ENCODE results near the gene GOLIM4.
A peak's percentile ranks its signal among the peaks of the same experiment; 100 is the strongest.

Gene GOLIM4

DNA sequence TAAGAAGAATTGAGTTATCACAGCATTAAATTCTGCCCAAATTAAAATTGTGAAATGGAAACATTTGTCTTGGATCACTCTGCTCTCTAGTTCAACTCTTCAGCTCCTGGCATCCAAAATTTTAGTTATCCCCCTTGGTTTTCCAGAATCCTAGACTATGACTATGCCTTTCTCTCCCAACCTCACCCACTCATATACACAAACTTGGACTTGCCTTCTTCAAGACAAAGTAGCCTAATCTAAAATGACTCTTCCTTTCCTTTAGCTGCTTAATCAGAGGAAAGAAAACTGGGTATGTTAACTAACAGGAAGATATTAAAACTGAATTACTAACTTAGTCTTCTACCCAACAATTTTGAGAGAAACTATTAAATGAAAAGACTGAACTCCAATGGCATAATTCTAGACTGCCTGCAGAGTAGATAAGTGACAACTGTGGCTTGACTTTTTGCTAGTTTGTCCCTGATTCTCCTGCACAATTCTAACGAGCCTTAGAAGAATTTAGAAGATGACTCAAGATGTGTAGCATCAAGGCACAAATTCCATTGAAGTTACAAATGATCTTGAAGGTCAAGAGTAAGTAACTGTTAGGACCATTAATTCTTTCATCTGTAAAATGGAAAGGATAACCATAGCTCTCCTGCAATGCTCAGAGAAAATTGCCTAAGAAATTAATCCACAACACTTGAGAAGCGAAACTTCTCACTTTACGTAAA is 5.2 kb upstream of the GOLIM4 start:
- in situ Hi-C loops (cut with HindIII; ENCODE audit: low sequenced_read_pairs) = no loop called here
- no peak for DNase-seq (ENCODE audit: low read depth, low spot score)
- no peak overlapping the region for H3K4me3 ChIP-seq (ENCODE audit: low read depth, low read length)
- TF ChIP-seq, protein P1, sequence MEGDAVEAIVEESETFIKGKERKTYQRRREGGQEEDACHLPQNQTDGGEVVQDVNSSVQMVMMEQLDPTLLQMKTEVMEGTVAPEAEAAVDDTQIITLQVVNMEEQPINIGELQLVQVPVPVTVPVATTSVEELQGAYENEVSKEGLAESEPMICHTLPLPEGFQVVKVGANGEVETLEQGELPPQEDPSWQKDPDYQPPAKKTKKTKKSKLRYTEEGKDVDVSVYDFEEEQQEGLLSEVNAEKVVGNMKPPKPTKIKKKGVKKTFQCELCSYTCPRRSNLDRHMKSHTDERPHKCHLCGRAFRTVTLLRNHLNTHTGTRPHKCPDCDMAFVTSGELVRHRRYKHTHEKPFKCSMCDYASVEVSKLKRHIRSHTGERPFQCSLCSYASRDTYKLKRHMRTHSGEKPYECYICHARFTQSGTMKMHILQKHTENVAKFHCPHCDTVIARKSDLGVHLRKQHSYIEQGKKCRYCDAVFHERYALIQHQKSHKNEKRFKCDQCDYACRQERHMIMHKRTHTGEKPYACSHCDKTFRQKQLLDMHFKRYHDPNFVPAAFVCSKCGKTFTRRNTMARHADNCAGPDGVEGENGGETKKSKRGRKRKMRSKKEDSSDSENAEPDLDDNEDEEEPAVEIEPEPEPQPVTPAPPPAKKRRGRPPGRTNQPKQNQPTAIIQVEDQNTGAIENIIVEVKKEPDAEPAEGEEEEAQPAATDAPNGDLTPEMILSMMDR (IDR thresholded peaks at IDR 0.05; ENCODE audit: low read depth, low read length) = no peak

GRCh38 chr3:168097381-168097780 is 1.7 kb upstream of the GOLIM4 start:
- no peak overlapping the region for H3K4me3 ChIP-seq (ENCODE audit: low read depth, low read length)
- in situ Hi-C loops (cut with HindIII; ENCODE audit: low sequenced_read_pairs) = no loop called here
- no peak for DNase-seq (ENCODE audit: low read depth, low spot score)
- TF ChIP-seq, protein P1 (IDR thresholded peaks at IDR 0.05; ENCODE audit: low read depth, low read length) = no peak

DNA sequence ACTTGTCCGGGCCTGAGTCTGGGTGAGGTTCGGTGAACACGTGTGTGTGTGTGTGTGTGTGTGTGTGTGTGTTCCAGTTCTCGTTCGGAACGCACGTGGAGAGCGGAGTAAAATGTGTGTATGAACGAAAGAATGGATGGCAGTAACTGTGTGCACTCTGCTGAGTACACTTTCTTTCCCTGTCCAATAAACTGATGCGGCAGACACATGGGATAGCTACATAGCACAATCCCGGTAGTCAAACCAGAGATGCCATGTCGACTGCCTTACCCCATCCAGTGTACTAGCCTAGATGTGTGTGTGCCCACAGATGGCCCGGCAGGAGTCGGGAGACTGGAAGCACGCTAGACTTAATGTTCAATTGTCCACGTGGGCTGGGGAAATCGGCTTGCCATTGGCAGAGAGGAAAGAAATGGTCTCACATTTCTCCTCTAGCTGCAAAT is 507 bp upstream of the GOLIM4 start:
- in situ Hi-C loops (cut with HindIII; ENCODE audit: low sequenced_read_pairs) = no loop called here
- TF ChIP-seq, protein P1 (IDR thresholded peaks at IDR 0.05; ENCODE audit: low read depth, low read length) = no peak
- DNase-seq (ENCODE audit: low read depth, low spot score) = peak; percentile 94
- H3K4me3 ChIP-seq (ENCODE audit: low read depth, low read length) = peak overlapping the region; percentile 92

- peak; percentile 72 for DNase-seq (ENCODE audit: low read depth, low spot score)
- H3K4me3 ChIP-seq (ENCODE audit: low read depth, low read length) = peak overlapping the region; percentile 92
- in situ Hi-C loops (cut with HindIII; ENCODE audit: low sequenced_read_pairs) = no loop called here
- TF ChIP-seq, protein P1 (IDR thresholded peaks at IDR 0.05; ENCODE audit: low read depth, low read length) = no peak
These were observed 680 bp downstream of the GOLIM4 start for GRCh38 chr3:168094877-168095610.

DNA sequence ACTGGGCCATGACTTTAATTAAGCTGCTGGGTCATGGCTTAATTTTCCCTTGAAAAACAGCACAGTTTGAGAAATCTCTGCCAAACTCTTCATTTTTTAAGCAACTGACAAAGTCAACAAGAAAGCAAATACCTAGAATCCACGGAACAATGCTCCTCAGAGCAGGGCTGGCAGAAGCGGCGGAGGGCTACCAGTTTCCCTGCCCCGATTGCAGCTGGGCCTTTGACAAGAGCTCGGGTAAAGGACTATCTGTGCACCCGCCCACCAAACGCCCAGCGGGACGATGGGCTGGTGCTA is 1.2 kb downstream of the GOLIM4 start:
- TF ChIP-seq, protein P1 (IDR thresholded peaks at IDR 0.05; ENCODE audit: low read depth, low read length) = no peak
- no peak for DNase-seq (ENCODE audit: low read depth, low spot score)
- in situ Hi-C loops (cut with HindIII; ENCODE audit: low sequenced_read_pairs) = no loop called here
- H3K4me3 ChIP-seq (ENCODE audit: low read depth, low read length) = peak overlapping the region; percentile 92

GRCh38 chr3:168093790-168094189 is 1.9 kb downstream of the GOLIM4 start:
- in situ Hi-C loops (cut with HindIII; ENCODE audit: low sequenced_read_pairs) = no loop called here
- peak overlapping the region; percentile 92 for H3K4me3 ChIP-seq (ENCODE audit: low read depth, low read length)

More at GRCh38 chr3:168093790-168094189, 1.9 kb downstream of the GOLIM4 start:
- DNase-seq (ENCODE audit: low read depth, low spot score) = peak; percentile 12
- TF ChIP-seq, protein P1 (IDR thresholded peaks at IDR 0.05; ENCODE audit: low read depth, low read length) = no peak
